NCI-H1694 treated with DMSO at 0.1 percent for 48 hours (cell line): ENCODE data around the gene SLC22A2.
"Not testable (repeated sequence)": the region's sequence is repeated elsewhere in the genome, so short reads cannot be mapped to it uniquely, and the experiment has no call there.

ENCODE experiments used
- DNase-seq: peaks from one replicate; lab custom pipeline; 2025; lab: John Stamatoyannopoulos, UW

The SLC22A2 gene

DNA sequence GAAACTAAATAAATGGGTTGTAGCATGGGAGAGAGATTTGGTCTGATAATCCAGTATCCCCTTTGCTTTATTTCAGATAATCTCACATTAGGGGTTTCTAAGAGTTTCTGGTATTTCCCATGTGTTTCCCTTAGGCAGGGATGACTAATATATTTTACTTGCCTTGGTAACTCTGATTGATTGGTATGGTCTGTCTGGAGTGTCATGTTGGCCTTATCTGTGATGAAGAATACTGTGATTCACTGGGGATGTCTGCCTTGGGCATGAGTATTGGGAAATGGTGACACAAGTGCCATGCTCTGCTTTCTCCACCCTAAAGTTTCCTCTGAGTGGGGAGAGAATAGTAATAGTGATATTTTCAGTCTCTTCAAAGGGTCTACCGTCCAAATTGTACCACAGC is 10.1 kb downstream of the SLC22A2 start:
- DNase-seq, result no peak

DNA sequence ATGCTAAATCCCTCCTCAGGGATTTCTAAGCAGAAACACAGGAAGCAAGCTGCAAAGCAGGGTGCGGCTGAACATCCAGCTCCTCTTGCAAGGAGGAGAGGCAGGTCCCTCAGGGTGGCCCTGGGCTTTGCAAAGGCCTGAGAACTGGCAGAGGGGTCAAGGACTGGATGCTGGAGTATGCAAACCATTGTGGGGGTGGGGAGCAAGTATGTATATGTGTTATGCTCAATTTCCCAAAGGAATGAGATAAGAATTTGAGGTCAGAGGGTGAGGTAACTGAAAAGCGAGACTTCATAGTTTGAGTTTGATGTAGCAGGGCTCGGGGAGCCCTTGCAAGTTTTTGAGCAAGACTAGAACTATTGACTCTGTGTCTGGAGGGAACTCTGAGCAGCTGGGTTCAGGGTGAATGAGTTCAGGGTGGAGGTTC is 11.2 kb downstream of the SLC22A2 start:
- DNase-seq, result no peak

DNA sequence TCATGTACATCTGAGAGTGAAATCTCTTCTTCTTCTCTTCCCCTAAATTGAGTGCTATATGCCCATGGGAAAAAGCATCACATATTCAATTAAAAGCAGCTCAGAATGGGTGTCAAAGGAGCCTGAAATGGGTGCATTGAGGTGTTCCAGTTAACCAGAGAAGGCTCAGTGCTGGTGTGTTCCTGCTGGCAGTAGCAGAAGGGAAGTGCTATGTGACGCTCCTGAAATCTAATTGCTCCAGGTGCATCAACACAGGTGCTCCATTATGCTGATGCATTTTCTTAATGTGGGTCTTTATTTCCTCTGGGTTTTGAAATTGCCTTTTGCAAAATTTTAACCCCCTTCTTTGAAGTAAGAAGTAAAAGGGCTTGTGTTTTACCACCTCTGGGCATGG is 17.9 kb downstream of the SLC22A2 start:
- no peak for DNase-seq

DNA sequence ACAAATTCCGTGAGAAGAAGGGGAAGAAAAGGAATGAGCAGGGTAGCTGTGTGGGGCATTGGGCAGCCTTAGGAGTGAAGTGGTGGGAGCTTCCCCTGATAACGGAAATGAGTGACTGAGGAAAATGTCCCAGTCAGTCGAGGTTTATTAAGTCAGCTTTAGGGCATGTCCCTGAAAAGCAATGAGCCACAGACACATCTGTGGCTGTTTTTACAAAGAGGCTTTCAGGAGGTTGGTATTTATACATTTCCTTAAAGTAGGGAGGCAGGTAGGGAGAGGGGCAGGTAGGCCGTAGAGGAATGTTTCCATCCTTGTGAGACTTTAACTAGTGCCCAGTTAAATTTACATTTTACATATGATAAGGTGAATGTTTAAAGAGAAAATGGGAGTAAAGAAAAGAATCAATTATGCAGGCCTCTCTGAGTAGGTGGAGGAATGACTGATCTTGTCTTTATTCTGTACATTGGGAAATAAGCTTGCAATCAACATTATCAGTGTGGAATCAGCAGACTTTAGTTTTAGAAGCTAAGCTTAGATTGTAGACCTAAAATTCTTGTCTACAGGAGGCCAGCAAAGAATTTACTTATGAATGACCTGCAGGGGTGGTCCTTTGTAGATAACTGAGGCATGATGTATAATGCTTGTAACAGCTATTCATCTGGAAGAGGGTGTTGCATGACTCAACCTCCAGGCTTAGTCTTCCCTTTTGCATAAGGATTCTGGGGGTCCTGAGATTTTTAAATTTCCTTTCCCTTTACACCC is 18.5 kb downstream of the SLC22A2 start:
- no peak for DNase-seq

DNA sequence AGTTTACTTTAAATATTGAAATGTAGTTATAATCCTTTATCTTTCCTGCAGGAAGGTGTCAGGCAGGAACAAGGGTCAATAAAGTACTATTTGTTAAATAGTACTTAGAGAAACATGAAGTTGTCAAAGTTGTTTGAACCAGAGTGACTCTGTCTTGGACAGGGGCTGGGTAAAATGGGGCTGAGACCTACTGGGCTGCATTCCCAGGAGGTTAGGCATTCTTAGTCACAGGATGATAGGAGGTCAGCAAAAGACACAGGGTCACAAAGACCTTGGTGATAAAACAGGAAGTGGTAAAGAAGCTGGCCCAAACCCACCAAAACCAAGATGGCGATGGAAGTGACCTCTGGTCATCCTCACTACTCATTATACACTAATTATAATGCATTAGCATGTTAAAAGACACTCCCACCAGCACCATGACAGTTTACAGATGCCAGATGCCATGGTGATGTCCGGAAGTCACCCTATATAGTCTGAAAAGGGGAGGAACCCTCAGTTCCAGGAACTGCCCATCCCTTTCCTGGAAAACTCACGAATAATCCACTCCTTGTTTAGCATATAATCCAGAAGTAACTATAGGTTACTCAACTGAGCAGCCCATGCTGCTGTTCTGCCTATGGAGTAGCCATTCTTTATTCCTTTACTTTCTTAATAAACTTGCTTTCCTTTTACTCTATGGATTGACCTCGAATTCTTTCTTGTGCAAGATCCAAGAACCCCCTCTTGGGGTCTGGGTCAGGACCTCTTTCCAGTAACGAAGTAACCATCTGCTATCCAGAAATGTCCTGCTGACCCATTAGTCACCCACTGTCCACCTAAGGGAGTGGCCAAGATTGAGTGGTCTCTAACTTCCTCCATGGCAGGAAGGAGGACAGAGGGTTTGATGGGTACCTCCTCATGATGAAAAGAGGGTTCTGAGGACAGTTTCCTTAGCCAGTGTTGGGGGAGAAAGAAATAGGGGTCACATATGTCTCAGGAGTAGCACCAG is 19.6 kb downstream of the SLC22A2 start:
- no peak for DNase-seq

DNA sequence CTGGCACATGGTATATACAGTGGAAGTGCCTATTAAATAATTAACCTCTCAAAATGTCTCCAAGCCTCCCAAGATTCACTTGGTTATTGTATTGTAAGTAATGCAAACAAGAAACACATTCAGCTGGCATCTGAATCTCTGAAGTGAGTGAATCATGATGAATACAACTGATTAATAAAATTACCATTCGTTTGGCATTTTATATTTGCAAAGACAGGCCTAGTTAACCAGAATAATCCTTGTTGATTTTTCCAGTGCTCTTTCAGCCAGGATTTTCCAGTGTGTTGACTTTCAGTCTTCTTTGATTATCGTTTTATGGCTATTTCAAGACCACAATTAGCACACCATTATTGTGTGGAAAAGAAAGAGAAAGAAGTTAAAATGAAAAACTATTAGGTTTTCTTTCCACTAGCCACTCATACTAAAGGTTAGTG is 20.3 kb downstream of the SLC22A2 start:
- DNase-seq, result no peak

DNA sequence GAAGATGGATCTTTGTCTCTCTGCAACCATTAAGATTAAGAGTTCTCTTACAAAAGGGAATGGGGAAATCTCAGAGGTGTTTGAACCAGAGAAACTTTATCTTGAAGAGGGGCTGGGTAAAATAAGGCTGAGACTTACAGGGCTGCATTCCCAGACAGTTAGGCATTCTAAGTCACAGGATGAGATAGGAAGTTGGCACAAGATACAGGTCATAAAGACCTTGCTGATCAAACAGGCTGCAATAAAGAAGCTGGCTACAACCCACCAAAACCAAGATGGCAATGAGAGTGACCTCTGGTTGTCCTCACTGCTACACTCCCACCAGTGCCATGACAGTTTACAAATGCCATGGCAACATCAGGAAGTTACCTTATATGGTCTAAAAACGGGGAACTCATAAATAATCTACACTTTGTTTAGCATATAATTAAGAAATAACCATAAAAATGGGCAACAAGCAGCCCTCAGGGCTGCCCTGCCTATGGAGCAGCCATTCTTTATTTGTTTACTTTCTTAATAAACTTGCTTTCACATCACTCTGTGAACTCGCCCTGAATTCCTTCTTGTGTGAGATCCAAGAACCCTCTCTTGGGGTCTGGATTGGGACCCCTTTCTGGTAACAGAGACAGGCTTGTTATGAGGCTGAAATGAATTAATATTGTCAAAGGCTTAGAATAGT is 20.9 kb downstream of the SLC22A2 start:
- DNase-seq, result not testable (repeated sequence)

DNA sequence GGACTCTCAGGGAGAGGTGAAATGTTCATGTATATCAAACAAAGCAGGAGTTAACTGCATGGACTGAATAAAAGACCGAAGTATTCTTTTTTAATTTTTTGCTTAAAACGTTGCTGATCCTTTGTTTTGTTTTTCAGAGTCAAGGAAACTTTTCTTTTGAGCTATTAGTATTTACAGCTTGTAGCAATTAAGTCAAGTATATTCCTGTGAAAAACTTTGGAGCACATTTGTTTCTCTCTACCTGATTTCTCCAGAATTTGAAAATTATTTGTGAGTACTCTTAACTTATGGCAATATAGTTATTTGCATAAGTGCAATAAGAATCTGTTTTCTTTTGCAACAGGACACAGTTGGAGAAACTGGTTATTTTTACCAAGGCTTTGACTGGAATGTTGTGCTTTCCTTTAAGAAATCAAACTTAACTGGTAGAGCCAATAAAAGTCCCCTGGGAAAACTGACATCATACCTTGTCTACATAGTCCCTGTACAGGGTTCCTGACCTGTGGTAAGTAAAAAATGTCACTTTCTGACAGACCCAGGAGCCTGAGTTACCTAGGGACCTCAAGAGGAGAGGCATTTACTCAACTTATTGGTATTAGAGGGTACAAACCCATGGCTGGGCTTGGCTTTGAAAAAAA is 22.3 kb downstream of the SLC22A2 start:
- not testable (repeated sequence) for DNase-seq

DNA sequence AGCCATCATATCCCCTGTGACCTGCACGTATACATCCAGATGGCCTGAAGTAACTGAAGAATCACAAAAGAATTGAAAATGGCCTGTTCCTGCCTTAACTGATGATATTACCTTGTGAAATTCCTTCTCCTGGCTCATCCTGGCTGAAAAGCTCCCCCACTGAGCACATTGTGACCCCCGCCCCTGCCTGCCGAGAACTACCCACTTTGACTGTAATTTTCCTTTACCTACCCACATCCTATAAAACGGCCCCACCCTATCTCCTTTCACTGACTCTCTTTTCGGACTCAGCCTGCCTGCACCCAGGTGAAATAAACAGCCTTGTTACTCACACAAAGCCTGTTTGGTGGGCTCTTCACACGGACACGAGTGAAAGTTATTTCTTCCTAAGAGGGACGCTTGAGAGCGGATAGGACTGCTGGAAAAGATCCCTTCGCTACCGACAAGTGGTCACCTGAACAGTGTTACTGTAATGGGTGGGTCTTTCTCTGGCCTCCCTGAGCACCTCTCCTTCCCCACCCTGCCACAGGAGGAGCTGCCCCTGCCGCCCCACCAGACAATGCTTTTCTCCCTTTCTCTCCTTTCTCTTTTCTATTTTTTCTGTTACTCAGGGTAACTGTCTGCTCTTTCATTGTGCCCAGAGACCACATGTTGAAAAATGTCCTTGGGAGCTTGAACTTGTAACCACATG is 24.5 kb downstream of the SLC22A2 start:
- DNase-seq, result not testable (repeated sequence)

DNA sequence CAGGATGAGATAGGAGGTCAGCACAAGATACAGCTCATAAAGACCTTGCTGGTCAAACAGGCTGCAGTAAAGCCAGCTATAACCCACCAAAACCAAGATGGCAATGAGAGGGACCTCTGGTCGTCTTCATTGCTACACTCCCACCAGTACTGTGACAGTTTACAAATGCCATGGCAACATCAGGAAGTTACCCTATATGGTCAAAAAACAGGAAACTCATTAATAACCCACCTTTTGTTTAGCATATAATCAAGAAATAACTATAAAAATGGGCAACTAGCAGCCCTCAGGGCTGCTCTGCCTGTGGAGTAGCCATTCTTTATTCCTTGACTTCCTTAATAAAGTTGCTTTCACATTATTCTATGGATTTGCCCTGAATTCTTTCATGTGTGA is 30.9 kb downstream of the SLC22A2 start:
- DNase-seq, result no peak

DNA sequence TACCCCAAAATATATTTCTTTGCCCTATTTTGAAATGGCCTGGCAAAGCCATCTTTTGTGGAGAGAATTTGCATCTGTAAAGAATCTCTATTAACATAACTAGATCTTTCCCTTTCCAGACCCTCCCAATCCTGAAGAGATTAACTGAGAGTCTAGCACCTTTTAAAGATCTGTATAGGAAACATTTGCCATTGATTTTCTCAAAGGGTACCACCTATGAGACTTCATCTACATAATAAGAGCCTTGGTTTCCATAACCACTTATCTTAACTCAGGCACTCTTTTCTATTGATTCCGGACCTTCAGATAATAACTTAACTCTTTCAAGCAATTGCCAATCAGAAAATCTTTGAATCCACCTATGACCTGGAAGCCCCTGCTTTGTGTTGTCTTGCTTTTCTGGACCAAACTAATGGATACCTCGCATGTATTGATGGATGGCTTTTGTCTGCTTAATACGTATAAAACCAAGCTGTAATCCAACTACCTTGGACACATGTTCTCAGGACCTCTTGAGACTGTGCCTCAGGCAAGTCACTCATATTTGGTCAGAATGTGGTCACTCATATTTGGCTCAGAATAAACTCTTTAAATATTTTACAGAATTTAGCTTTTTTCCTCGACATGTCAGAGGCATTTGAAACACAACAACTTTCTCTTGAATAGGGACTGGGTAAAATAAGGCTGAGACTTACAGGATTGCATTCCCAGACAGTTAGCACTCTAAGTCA is 31.4 kb downstream of the SLC22A2 start:
- no peak for DNase-seq

DNA sequence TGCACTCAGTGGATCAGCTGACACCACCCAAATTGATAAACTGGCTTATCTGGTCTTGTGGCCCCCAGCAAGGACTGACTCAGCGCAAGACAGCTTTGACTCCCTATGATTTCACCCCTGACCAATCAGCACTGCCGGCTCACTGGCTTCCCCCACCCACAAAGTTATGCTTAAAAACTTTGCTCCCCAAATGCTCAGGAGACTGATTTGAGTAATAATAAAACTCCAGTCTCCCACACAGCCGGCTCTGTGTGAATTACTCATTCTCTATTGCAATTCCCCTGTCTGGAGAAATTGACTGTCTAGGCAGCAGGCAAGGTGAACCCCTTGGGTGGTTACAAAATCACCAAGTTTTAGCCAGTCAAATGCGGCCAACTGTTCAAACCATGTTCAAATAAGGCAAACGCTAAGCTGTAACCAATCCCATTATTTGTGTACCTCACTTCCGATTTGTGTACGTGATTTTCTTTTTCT is 32.5 kb downstream of the SLC22A2 start:
- no peak for DNase-seq

DNA sequence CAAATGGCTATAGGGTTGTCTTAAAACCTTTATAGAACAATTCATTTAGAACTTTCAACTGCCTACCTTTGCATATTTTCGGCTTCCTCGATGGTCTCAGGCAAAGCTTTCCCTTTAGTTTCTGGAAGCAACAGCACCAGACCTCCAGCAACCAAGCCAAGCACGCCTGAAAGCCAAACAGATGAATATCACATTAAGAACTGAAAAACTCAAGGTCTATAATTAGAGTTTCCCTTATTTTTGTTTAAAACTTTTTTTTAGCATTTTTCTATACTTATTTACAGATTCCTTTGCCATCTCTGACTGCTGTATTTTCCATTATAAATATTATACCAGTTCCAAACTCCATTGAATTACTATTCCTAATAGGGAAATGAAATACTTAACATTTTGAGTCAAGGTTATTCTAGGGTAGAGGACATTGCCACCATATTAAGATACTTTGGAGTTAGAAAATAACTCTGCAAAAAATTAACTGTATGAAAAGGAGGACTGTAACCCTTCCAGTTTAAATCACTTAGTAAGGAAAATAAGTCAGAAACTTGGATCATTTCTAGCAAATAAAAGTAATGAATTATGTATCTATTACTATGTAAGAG is 33.9 kb downstream of the SLC22A2 start:
- no peak for DNase-seq

DNA sequence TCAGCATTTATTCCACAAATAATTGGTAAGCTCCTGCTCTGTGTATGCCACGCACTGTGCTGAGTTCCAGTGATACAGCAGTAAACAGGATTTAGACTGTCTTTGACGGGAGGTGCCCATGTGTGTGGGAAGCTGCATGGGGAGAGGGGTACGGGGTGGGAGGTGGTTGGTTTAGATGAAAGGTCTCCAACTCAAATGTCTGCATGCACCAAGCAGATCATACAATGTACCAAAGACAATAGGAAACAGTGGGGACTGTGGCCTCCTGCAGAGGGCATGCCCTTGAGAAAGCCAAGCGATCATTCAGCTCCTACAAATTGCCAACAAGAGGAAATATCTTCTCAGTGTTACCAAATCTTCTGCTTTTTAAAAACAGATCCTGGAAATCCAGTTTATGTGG is 36.1 kb downstream of the SLC22A2 start:
- DNase-seq, result no peak

DNA sequence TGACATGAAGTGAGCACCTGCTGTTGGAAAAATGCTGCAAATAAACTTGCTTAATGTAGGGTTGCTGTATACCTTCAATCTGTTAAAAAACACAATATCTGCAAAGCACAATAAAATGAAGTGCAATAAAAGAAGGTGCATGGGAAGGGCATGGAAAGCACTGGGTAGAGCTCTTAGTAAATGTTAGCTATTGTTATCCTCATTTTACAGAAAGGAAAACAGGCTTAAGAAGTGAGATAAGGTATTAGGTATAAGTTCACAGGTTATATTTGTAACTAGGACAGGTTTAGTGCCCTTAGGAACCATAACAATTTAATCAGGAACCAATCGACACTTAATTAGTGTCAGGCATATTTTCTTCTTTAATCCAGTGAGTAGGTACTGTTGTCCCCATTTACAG is 36.7 kb downstream of the SLC22A2 start:
- no peak for DNase-seq

DNA sequence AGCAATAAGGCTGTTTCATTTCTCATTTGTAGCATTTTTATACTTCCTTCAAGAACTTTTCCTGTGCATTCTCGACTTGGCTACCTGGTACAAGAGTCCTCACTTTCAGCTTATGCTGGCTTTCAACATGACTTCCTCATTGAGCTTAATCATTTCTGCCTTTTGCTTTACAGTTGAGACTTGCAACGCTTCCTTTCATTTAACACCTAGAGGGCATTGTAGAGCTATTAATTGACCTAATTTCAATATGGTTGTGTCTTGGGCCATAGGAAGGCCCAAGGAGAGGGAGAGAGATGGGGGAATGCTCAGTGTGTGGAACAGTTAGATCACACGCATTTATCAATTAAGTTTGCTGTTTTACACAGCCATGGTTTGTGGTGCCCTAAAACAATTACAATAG is 37.2 kb downstream of the SLC22A2 start:
- DNase-seq, result no peak

DNA sequence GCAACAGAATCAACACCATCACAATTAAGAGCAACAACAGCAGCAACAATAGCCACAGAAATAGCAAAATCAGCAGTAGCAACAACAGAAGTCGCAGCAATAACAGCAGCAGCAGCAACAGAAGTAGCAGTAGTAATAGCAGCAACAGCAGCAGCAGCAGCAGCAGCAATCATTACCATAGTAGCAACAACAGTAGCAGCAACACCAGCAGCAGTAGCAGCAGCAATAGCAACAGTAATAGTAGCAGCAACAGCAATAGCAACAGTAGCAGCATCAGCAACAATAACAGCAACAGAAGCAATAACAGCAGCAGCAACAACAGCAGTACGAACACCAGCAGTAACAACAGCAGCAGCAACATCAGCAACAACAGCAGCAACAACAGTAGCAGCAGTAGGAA is 39.8 kb downstream of the SLC22A2 start:
- DNase-seq, result no peak

DNA sequence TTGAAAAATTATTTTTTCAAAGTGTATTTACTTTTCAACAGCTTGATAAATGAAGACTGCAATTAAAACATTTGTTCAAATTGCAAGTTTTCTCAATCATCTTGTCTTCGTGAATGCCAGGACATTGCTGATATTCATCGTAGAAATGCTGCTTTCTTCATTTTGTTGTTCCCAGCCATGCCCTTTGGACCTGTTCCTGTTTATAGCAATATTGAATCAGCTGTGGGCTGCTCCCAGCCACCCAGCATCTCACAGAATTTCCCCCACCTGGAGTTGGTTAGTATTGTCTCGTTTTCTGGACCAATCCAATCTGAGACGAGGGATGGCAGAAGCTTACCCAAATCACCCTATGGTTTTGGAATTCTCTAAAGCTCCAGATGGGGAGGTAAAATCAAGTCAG is 40.8 kb downstream of the SLC22A2 start:
- no peak for DNase-seq

DNA sequence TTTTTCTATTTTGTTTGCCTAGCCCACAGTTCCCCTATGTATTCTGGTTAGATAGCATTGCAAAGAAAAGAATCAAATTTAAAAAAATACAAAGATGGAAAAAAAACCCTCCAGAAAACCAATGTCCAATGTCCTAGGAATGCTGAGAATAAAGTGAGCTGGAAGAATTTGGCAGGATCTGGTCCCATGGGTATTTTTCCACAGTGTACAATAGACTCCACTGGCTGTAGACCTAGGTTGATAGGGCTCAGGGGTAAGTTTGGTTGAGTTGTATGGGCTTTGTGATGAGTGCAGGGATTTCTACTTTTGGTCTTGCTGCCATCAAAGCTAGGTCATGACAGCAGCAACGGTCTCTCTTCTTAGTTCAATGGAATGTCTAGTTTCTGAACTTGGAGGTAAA is 41.5 kb downstream of the SLC22A2 start:
- DNase-seq, result no peak

DNA sequence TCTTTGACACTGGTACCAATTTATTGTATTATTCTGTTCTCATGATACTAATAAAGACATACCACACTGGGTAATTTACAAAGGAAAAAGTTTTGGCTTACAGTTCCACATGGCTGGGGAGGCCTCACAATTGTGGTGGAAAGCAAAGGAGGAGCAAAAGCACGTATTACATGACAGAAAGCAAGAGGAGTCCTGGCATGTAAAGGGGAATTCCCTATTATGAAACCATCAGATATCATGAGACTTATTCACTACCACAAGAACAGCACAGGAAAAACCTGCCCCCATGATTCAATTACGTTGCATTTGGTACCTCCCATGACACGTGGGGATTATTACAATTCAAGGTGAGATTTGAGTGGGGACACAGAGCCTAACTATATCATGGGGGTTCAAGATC is 43.4 kb downstream of the SLC22A2 start:
- no peak for DNase-seq
